ENCODE results near the gene ARAP2. TPM values are rescaled to one million over a fixed set of nuclear protein-coding genes. Genes with fewer than 3 reads are reported as not detected.

The ARAP2 gene
- total and polyA plus RNA-seq, 11 donors = 0.38 to 17.0 (median 3.4) TPM

GRCh38 chr4:36233567-36234266 is 10.6 kb downstream of the ARAP2 start:
- no peaks in the 10 kb centered on the region for H3K27me3 ChIP-seq
- H3K4me3 ChIP-seq = no peak overlapping the region
- H3K4me1 ChIP-seq = peaks cover 0 to 15% (median 0%) of the 10 kb centered on the region in 12 donors
- 86 to 90% (median 89%) methylated on average over 10 of the region's 10 CpGs for WGBS, 4 donors
- H3K9me3 ChIP-seq = peaks cover 0 to 15% (median 0%) of the 10 kb centered on the region in 12 donors
- DNase-seq (no peak), ATAC-seq (no peak)
- TF ChIP-seq POLR2A (IDR thresholded peaks at IDR 0.05) (no peak), CTCF (IDR thresholded peaks at IDR 0.05) (no peak)
- no peak overlapping the region for H3K27ac ChIP-seq
- intact Hi-C loops (cut with DNase I) = no loop called here
- H3K36me3 ChIP-seq = peaks cover 0 to 5% (median 0%) of the 10 kb centered on the region in 9 donors

GRCh38 chr4:36230534-36230933 is 13.8 kb downstream of the ARAP2 start:
- DNase-seq (no peak), ATAC-seq (no peak)
- H3K4me3 ChIP-seq = no peak overlapping the region
- peaks cover 0 to 8% (median 0%) of the 10 kb centered on the region in 12 donors for H3K9me3 ChIP-seq
- intact Hi-C loops (cut with DNase I) = no loop called here
- peaks cover 0 to 5% (median 0%) of the 10 kb centered on the region in 9 donors for H3K36me3 ChIP-seq
- TF ChIP-seq CTCF (IDR thresholded peaks at IDR 0.05) = no peak
- no peak for TF ChIP-seq POLR2A (IDR thresholded peaks at IDR 0.05)
- H3K27me3 ChIP-seq = no peaks in the 10 kb centered on the region
- WGBS, 4 donors = 91 to 97% (median 93%) methylated on average over 3 of the region's 3 CpGs
- H3K27ac ChIP-seq = no peak overlapping the region
- peaks cover 0 to 36% (median 0%) of the 10 kb centered on the region in 12 donors for H3K4me1 ChIP-seq

DNA sequence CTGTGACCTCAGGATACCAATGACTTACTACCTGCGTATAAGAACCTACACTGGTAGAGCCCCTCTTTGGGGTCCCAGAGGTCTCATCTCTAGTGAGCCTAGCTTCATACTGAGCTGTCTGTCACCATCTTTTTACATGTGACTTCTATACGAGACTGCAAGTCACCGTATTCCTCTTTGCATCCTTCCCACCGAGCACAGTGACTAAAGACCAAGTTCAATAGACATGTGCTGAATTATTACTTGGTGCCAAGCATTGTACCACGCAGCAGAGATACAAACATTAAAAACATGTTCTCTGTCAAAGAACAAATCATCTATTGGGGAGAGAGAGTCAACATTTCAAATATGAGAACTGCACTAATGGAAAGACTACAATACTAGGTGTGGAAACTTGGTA is 16.4 kb downstream of the ARAP2 start:
- no peak for DNase-seq
- Histone ChIP-seq H3K36me3 (peaks cover 0 to 5% (median 0%) of the 10 kb centered on the region in 9 donors), H3K9me3 (peaks cover 0 to 8% (median 0%) of the 10 kb centered on the region in 12 donors), H3K4me1 (peaks cover 0 to 51% (median 0%) of the 10 kb centered on the region in 12 donors), H3K27ac (no peak overlapping the region), H3K4me3 (no peak overlapping the region), H3K27me3 (no peaks in the 10 kb centered on the region)
- intact Hi-C loops (cut with DNase I) = no loop called here
- ATAC-seq = no peak
- no peak for TF ChIP-seq POLR2A (IDR thresholded peaks at IDR 0.05)
- TF ChIP-seq CTCF (IDR thresholded peaks at IDR 0.05) = no peak
- 76 to 89% (median 82%) methylated on average over 5 of the region's 5 CpGs for WGBS, 4 donors

- H3K9me3 ChIP-seq = peaks cover 0 to under 1% (median 0%) of the 10 kb centered on the region in 12 donors
- no peak overlapping the region for H3K27ac ChIP-seq
- ATAC-seq (no peak), DNase-seq (no peak)
- peaks cover 0 to 5% (median 0%) of the 10 kb centered on the region in 9 donors for H3K36me3 ChIP-seq
- intact Hi-C loops (cut with DNase I) = no loop called here
- WGBS, 4 donors = 70 to 81% (median 72%) methylated on average over 2 of the region's 2 CpGs
- no peak for TF ChIP-seq CTCF (IDR thresholded peaks at IDR 0.05)
- TF ChIP-seq POLR2A (IDR thresholded peaks at IDR 0.05) = no peak
- H3K27me3 ChIP-seq = no peaks in the 10 kb centered on the region
- peaks cover 0 to 55% (median 0%) of the 10 kb centered on the region in 12 donors for H3K4me1 ChIP-seq
- H3K4me3 ChIP-seq = no peak overlapping the region
These were observed 17.7 kb downstream of the ARAP2 start for GRCh38 chr4:36226430-36227227.
